Occipital lobe (tissue), 3 donors: Measurements from ENCODE around the gene VPS36. TPM values are rescaled to one million over a fixed set of nuclear protein-coding genes. Genes with fewer than 3 reads are reported as not detected.
"Not testable (repeated sequence)": the region's sequence is repeated elsewhere in the genome, so short reads cannot be mapped to it uniquely, and the experiment has no call there.

Source experiments
- DNase-seq: peaks from one replicate; lab custom pipeline; 2025; lab: John Stamatoyannopoulos, UW
- small RNA-seq: library from RNA; depleted of rRNA; stranded (forward); fragments of <200 nt; gene quantifications from one replicate; pipeline ENCODE3, GENCODE V24; 2014
- total RNA-seq: library from RNA; depleted of rRNA; stranded (reverse); fragments of >200 nt; gene quantifications from one replicate; pipeline ENCODE4 v1.2.3, GENCODE V29; 2014

The VPS36 gene
- total RNA-seq, 1 donor from 2014 or later, result 66.8 TPM

DNA sequence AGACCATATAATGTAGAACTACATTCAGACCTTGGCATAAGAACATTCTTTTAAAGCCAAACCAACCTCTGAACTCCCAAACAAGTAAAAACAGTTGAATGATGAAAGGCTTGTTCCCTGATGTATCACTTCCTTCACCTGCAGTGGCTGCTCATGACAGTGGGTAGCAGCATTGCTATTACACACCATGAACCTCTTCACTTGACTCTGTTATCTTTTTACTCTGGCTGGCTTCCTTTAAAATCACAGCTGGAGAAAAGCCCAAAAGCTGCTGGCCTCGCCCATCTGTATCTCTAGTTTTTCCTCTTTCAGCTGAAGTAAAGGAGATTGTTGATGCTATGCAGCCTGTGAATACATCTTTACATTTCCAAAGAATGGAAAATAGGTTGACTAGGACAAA lies 67.1 kb downstream of the VPS36 start:
- DNase-seq, result no peak

DNA sequence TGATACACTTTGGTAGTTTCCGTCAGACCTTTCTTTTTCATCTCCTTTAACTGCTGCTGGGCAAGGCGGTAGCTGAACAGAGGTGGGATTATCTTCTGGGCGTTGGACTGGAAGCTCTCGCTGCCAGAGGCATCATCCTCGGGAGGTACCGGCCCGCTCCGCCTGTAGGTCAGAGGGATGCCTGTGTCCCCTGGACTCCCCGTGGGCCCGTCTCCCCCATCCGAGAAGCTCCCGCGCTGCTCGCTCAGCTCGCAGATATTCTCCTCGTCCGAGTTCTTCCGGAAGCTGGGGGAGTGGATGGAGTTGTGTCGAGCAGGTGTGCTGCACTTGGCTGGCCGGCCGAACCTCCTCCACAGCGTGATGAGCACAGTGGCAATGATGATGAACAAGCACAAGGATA lies 72.1 kb downstream of the VPS36 start:
- no peak for DNase-seq

DNA sequence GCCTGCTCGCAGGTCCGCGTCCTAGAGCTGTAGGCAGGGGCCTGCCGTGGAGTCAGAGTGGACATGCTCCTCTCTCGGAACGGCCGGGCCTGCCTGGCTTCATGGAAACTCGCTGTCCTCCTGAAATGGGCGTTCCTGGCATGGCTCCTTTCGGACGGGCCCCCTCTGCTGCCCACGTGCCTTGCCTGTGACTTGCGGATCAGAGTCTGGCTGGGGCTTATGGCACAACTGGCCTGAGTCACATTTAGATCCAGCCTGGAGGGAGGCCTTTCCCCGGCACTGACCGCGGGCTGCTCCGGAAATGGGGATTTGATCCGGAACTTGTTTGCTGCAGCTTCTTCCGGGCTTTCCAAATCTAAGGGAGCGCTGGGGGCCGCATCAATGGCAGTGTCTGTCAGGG lies 72.5 kb downstream of the VPS36 start:
- no peak for DNase-seq

DNA sequence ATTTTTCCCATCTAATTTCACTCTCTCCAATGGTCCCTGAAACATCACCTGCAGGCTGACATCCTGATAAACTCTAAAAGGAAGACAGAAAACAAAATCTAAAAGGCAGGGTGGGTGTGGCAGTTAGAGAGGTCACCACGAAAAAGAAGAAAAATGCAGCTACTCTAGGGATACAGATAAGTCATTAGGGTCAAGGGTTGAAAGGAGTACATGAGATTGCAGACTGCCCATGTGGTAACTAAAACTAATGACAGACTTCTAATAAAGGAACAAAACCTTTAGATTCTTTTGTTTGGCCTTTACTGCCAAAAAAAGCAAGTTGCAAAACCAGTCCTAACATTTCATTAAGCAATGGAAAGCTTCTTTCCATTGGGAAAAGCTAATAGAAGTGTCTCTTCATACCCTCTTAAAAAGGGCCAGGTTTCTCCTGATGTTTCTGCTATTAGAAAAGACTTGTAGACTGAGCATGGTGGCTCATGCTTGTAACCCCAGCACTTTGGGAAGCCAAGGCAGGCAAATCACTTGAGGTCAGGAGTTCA lies 75.5 kb downstream of the VPS36 start:
- DNase-seq, result no peak

DNA sequence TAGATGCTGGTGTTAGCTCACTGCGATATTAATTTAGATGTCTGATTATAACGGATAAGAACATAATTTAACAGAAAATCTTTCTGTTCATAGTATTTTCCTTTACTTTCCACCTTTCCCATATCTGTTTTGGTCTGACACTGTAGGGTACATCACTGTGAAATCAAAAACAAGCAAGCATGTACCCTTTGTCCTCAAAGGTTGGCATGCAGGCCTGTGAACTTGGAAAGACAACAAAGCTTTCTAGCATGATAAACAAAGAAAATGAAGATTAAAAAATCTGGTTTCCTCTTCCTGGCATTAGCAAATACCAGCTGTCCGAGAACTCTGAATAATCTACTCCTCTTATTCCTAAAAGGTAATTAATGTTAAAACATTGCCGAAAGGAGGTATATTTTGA lies 76.0 kb downstream of the VPS36 start:
- no peak for DNase-seq

DNA sequence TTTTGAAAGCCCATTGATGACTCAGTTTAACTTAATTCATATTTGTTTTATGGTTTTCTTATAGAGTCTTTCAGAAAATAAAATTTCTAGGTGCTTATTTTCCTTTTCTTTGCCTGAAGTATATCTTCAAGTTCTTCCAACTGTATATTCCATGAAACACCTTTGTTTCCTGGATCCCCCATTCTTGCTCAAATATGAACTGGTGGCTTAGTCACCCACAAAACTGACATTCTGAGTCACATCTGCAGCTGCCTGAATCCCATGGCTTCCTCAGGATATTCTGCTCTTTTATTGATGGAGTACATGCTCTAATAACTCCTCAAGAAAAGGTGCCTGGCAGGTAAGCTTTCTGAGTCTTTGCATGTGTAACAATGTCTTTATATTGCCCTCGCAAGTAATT lies 77.2 kb downstream of the VPS36 start:
- not testable (repeated sequence) for DNase-seq

DNA sequence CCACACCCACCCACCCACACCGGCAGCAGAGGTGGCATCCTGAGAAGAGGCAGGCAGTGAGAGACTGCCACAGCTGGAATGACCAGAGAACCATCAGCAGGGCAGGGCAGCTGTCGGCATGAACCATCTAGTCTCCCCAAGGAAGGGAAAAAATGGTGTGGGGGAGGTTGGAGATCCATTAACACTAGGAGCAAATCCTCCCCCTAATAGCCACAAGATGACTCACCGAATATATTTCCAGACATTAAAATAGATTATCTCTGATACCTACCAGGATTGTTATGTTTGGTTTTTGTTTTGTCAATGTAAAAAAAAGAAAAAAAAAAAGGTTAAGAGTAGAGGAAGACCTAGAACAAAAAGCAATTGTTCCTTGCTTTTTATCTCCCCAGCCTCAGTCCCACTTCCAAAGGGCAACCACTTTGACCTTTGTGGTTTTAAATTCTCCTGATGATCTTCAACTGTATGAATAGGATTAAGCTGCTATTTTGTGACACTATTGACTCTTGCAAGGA lies 78.6 kb downstream of the VPS36 start:
- no peak for DNase-seq

DNA sequence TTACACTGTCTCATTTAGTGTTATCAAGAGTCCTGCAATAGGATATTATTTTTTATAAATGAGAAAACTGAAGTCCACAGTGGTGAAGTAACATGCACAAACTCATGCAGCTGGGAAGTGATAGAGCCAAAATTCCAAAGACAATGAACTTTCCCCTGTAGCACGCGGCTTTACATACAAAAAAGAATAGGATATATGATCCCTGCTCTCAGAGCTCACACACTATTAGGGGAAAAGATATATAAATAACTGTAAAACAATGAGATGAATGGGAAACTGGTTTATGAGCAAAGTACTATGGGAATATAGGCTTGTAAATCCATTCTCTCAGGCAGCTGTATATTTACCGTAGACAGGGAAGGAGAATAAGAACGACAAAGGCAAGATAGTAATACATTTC lies 84.1 kb downstream of the VPS36 start:
- DNase-seq, result no peak

Small RNAs within 50 kb of the gene (small RNA-seq; reads per million reads assigned to genes)
- gene RNY4P24, result not detected

Other genes with a start within 250 kb of the VPS36 start
- 15.0 TPM for gene THSD1, start 44.5 kb downstream of the VPS36 start, total RNA-seq
- 12.9 TPM for gene CKAP2, start 4.8 kb upstream of the VPS36 start, total RNA-seq
- 7.5 TPM for gene HNRNPA1L2, start 191.8 kb upstream of the VPS36 start, total RNA-seq
- 90.5 TPM for gene SUGT1, start 202.2 kb upstream of the VPS36 start, total RNA-seq